ENCODE measurements around the gene ACTG1.

The ACTG1 gene

DNA sequence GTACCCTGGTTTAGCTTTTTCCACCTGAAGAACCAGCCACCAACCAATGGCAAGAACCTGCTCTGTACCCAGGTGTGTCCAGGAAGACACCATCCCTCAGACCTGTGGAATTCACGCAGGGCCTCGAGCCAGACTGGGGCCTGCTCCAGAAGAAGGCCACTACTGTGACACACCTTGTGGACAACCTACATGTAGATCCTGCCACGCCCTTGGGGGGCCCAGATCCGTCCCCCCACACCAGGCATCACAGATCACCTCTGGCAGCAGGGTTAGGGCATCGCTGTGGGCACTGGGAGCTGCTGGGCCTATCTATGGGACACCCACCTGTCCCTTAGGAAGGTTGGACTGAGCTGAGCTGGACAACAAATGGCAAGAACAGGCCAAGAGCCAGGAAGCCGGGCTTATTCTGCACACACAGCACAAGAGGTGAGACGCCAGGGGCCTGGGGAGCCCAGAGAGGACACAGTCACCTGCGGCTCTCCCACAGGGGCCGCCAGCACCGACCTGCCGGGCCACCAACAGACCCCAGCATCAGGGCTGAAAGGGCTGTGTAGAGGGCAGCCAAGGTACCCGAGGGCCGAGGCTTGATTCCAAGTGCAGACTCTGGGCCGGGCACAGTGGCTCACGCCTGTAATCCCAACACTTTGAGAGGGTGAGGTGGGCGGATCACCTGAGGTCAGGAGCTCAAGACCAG lies 31.8 kb upstream of the ACTG1 start:
- DNase-seq: no peak

DNA sequence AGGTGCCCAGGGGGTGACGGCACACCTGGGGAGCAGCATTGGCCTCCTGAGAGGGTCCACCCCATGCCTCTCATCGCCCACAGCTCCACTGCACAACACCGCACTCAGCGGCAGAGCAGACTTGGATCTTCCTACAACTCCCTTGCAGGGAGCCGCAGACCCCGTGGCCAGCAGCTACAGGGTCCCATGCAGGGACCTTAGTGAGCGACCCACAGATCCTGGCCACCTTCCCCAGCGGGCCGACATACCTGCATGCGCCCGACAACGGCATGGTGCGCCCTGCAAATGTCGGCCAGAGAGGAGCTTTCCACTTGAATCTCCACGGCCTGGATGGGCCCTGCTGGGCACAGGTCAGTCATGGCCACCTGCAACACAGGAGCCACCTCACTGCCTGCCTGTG lies 31.2 kb upstream of the ACTG1 start:
- DNase-seq: no peak

DNA sequence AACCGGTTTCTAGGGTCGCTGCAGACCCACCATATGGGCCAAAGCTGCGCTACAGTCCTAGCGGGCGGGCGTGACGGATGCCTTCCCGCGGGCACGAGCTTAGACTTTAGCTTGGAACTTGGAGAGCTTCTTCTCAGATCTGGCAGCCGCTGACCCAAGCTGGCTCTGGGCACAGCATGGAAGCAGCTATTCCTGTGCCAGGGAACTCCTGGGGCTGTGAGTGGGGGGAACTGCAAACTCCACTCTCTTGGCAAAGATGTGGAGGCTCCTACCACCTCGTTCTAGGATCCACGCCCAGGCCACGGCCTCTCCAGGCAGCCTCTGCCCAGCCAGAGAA lies 30.7 kb upstream of the ACTG1 start:
- DNase-seq: no peak

DNA sequence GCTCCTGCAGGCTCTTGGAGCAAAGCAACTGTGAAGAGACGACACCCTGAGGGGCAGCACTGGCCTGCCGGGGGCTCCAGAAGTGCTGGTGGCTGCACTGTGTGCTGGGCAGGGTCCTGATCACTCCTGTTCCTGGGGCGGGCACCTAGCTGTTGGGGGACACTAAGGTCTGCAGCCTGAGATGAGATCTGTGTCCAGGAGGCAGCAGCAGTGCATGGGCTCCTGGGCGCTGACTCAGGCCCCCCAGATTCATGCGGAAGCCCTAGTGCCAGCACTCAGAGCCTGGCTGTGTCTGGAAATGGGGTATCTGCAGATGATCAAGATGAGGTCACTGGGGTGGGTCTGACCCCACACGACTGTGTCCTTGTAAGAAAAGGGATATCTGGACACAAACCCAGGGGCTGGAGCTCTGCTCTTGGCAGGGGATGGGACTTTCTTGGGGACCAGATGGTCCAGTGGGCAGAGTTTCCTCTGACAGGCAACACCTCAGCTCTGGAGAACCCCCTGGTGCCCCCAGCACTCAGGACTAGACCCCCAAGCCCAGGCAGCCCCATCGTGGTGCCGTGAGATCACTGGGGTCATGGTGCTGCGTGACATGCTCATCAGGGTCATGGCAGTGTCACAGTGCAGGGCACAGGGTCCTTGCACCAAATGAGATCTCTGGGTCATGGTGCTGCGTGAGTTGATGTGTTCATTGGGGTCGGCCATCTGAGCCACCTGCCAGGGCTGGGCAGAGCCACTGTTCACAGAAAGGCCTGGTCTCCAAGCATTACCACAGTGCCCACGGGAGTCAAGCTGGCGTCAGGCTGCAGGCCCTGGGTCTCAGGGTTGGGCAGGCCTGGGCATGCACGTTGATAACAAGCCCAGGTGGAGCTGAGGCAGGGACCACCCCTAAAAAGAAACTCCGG lies 30.1 kb upstream of the ACTG1 start:
- no peak for DNase-seq

DNA sequence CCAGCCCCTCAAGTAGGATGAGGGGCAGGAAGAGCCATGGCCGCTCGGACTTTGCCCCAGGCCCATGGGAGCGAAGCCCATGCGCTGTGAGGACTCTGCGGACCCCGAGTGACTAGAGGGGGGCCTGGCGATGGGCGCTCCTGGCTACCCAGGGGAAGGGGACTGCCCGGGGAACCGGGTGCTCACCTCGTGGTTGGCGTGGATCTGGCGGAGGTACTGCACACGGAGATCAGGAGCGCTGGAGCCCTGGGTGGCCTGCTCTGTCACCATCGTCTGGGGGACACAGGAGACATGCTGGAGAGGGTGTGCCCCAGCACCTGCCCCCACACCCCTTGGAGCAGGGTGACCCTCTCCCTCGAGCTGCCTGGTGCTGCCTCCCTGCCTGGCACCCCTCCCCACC lies 28.5 kb upstream of the ACTG1 start:
- DNase-seq: no peak

DNA sequence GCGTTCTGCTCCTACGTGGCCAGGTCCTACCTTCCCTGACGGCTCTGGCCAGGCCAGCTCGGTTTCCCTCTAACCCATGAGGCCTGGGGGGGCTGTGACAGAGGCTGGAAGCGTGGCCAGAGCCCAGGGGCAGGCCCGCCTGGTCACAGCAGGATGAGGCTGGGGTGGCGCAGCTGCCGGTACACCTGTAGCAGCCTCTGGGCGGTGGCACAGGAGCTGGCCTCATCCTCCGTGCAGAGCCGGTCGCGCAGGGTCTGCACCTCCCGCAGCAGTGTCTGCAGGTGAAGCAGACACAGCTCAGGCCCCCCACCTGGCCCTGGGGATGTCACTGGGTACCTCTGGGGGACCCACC lies 28.1 kb upstream of the ACTG1 start:
- no peak for DNase-seq

DNA sequence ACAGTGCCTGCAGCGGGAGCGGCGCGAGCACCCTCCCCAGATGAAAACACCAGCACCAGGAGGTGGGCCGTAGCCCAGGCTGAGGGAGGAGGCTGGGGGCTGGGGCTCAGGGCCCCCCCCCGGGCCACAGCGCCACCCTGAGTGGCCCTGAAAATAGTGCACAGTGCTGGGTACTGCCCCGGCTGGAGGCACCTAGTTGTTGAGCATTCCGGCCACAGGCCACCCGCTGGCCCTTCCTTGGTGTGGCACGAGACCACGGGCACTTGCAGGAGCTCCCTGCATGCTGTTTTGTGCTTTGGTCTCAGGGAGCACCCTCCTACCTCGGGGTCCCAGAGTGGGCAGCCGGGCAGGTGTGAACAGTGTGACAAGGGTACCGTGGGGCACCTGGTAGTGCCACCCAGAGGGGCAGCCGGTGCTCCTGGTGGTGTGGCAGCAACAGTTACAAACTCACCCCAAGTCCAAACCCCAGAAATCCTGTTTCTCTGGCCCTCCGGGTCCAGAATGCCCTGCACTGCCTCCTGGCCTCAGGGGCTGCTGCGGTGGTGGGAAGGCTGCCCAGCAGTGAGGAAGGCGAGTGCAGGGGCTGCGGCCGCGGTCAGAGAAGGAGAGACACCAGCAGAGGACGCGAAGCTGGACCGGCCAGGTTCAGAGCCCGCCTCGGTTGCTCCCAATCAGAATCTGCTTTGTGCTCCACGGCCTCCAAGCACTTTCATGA lies 27.5 kb upstream of the ACTG1 start:
- DNase-seq: no peak

DNA sequence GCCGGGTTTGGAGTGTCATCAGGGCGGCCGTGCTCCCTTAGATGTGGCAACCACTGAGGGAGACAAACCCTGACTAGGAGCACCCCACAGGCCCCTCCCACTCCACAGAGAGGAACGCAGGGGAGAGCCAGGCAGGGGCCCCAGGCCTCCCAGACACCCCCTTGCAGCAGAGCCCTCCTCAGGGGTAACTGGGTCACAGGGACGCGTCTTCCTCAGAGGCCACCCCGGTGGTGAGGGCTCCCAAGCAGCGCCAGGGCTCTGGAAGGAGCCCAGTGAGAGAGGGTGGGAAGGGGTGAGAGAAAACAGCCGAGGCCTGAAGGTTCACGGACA lies 26.9 kb upstream of the ACTG1 start:
- DNase-seq: no peak

DNA sequence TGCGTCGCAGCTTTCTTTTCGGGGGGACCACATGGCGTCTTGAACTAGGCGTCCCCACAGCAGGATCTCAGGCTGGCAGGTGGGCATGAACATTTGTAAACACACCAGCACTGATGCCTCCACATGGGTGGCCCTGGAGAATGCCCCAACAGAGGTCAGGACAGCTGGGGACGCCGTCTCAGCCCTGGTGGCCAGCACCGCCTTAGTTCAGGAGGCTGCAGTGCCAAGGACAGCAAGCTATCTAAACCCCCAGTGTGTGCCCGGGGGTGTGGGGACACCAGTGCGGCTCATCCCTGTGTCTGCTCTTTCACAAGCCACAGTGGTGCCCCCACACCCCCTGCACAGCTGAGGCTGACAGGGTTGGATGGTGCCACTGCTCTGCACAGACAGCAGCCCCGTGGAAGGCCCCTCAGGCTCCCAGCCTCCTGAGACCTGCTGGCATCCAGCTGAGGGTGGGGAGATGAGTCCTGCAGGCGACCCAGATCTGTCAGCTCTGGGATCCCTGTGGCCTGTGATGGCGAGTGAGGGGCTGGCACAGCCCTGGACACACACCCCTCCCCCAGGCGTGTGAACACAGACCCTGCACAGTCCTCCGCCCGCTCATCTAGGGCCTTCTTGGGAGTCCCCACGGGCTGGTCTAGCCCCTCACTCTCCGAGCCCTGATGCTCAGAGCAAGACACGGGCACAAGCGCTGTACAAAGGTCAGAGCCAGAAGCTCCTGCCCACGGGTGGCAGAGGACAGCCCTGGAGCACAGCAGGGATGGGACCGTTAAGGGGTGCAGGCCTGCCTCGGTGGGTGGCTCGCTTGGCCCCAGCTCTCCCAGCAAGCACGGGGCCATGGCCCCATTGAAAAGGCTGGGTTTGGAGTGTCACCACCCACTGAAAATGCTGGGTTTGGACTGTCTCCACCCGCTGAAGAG lies 26.3 kb upstream of the ACTG1 start:
- no peak for DNase-seq

DNA sequence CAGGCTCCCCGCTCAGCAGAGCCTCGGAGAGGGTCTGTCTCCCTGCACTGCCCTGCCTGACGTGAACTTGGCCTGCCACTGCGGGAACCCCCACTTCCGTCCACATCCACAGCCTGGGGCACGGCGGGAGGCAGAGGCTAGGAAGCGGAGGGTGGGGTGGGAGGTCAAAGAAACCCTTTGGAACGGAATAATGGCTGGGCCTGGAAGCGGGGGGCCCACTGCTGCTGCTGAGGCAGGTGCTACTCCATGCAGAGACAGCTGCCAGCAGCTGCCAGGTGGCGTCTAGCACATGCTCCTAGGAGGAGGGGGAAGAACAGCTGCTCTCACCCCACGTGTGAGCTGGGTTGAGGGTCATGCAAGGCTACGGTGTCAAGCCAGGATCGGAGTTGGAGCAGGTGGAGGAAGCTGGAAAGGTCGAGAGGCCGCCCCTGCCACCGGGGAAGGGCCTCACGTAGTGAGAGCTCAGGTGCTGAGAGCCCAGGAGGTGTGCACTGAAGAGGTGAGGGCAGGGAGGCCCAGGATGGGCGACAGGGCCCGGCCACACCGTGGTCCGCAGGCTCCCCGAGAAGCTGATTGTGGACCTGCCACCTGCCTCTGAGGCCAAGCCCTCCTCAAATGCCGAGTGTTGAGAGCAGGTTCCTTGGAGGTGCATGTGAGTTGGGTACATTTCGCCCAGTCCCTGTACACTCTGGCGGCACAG lies 25.4 kb upstream of the ACTG1 start:
- no peak for DNase-seq

DNA sequence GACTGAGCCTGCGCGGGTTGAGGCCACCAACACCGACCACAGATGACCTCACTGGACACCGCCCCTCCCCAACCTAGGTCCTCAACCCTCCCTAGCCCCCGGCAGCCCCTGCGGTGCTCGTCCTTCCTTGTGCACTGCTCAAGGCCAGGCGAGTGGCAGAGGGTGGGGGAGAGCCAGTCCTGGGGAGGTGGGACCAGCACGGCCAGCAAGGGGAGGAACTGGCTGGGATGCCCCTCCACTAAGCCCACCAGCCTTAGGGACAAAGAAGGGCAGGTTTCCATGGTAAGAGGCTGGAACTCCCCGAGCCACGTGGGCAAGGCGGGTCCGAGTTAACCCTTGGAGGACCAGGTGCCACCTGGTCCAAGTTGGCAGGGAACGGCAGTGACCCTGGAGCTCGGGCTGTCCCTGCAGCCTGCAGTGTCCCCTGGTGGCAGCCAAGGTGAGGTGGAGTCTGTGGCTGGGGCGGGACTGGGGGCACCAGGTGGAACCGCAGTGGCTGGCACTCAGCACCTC lies 24.8 kb upstream of the ACTG1 start:
- peak; percentile 54 for DNase-seq

DNA sequence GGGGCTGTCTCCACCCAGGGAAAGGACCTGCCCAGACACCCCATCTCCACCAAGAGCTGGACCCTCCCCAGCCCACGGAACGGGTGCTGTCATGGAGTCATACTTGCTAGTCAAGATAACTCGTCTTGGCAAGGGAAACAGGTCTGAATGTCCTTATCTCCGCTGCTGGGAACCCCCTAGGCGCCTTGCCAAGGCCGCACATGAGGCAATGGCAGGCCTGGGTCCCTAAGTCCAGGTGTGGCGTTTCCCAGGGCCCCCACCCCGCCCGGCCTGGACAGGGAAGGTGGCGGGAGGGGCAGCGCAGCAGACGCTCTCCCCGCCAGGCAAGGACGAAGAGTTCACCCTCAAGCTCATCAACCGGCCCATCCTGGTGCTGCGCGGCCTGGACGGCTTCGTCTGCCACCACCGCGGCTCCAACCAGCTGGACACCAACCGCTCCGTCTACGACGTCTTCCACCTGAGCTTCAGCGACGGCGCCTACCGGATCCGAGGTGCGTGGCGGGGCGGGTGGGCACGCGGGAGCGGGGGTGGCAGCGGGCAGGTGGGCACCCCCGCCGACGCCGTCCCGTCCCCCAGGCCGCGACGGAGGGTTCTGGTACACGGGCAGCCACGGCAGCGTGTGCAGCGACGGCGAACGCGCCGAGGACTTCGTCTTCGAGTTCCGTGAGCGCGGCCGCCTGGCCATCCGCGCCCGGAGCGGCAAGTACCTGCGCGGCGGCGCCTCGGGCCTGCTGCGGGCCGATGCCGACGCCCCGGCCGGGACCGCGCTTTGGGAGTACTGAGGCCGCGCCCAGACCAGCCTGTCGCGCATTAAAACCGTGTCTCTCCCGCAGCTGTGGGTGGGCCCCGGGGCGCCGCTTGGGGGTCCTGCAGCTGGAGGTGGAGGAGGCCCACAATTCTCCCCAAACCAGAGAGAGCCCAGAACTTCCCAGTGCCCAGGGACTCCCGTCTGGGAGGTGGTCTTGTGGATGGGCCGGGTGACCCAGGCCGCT lies 24.0 kb upstream of the ACTG1 start:
- DNase-seq: peak; percentile 75

DNA sequence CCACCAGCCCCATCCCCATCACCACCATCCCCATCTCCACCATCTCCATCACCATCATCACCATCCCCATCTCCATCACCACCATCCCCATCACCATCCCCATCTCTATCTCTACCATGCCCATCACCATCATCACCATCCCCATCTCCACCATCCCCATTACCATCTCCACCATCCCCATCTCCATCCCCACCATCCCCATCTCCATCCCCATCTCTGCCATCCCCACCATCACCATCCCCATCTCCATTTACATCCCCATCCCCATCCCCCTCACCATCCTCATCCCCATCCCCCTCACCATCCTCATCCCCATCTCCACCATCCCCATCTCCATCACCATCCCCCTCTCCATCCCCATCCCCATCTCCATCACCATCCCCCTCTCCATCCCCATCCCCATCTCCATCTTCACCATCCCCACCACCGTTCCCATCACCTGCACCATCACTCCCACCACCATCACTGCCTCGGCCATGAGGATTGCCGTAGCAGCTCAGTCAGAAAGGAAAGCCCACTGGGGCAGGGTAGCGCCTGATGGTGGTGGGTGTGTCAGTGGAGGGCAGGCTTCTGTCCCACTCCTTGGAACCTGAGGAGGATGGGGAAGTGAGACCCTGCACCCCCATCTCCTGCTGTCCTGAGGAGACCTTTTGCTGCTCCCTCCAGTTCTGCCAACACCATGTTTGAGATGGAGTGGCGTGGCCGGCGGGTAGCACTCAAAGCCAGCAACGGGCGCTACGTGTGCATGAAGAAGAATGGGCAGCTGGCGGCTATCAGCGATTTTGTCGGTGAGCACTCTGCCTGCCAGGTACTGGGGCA lies 23.1 kb upstream of the ACTG1 start:
- no peak for DNase-seq

DNA sequence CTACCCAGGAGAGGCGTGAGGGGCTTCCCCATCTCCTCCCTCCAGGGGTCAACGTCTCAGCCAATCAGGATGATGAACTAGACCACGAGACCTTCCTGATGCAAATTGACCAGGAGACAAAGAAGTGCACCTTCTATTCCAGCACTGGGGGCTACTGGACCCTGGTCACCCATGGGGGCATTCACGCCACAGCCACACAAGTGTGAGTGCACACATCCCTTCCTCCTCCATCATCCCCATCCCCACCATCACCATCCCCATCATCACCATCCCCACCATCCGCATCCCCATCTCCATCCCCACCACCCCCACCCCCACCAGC lies 22.4 kb upstream of the ACTG1 start:
- no peak for DNase-seq

DNA sequence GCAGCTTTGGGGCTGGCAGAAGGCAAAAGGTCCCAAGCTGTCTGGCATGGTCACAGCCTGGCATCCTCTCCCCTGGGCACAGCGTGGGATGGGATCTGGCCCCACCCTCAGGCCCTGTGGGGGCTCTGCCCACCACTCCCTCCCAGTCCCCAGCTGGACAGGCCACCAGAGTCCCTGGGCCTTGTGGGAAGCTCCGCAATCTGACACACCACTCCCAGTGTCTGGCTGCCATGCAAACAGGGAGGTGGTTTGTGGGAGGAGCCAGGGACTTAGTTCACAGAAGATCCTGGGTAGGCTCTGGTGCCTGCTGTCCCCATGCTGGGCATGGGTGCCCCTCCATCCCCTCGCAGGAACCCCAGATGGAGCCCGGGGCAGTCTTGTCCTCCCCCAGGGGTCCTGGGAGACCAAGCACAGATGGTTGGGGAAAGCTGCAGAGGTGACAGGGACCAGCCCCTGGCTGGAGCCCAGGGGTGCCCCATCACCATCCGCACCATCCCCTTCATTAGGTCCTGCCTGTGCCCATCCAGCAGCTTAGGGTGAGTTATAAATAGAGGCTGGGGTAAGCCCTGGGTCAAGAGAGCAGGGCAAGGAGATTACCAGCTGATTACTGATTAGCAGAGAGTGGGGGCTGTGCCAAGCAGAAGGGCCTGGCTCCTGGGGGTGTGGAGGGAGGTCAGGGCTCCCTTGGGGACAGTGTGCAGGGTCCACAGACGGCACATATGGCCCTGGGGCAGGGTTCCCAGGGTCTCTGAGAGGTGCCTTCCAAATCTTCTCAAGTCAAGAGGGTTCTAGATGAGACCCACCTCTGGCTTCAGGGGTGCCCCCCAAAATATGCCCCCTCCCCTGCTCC lies 21.8 kb upstream of the ACTG1 start:
- no peak for DNase-seq

DNA sequence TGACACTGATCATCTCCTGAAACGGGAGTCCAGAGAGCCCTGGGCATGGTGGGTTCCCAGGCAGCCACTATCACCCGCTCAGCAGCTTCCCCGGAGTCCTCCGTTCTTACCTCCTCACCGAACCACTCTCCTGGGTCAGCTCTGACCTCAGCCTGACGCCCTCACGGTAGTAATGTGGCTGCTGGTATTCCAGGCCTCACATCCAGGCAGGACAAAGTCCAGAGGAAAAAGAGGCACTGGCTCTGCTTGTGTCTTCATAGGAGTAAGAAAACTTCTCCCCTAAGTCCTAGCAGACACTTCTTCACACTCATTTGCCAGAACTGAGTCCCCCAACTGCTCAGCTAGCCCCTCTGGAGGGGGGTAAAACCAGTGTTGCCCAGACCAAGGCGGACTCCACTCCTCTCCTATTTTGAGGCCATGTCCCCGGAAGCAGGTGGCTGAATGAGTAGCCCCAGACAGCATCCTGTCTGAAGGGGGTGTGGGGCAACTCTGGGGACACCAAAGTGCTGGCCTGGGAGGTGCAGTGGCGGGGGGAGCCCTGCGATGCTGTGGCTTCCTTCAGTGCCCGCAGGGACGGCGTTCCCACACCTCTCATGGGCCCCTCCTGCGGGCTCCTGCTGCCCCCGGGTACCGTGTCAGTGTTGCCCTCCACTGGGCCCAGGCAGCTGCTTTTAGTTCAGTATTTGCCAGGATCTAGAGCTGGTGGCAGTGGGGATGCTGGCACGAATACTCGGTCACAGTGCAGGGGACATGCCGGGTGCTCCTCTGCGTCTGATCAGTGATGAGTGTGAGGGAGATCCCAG lies 20.9 kb upstream of the ACTG1 start:
- DNase-seq: no peak

DNA sequence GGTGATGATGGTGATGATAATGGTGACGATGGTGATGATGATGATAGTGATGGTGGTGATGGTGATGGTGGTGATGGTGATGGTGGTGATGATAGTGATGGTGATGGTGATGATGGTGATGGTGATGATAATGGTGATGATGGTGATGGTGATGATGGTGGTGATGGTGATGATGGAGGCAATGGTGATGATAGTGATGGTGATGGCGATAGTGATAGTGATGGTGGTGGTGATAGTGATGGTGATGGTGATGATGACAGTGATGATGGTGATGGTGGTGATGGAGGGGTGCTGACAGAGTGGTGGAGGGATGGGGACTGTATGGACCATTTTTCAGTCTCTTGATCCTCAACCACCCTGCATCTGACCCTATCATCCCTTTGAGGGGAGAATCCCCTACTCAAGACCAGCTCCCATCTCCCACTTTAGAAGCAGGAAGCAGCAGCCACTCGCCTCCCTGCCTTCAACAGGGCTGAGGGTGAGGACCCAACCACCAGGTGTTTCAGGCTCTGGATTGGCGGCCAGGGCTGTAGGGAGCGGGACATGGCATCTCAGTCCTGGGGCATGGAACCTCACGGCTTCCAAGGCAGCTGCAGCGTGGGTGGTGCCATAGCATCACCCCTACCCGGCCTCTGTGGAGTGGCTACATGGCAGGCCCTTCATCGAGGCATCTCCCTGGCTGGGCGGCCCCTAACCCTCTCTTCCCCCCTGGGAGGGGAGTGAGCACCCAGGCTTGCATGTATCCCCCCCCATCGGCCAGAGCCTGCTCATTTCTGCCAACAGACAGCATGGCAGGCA lies 20.1 kb upstream of the ACTG1 start:
- DNase-seq: no peak

All from hematopoietic multipotent progenitor cell treated with erythropoietin and hydrocortisone succinate and interleukin-3 and kit ligand, for 8 days (in vitro differentiated cells).